Activated naive CD4-positive, alpha-beta T cell (primary cell): ENCODE results near the gene TMEM259.

Source experiments
- DNase-seq, 4 experiments: peaks; one replicate each; lab custom pipeline; 2025; lab: John Stamatoyannopoulos, UW

Gene TMEM259

GRCh38 chr19:1002600-1002999, 18.3 kb downstream of the TMEM259 start:
- no peak for DNase-seq

- DNase-seq = peak; percentile 37 to 69 (median 64)
Measured at GRCh38 chr19:1001538-1002166, 19.3 kb downstream of the TMEM259 start.

- DNase-seq = no peak
Measured at GRCh38 chr19:1000591-1001537, 20.1 kb downstream of the TMEM259 start.

GRCh38 chr19:1000095-1000494, 20.8 kb downstream of the TMEM259 start, which contains the start of gene GRIN3B:
GRIN3B (plus strand) TSS chr19:1000419; CDS start chr19:1000438, 19 bp downstream.
- DNase-seq = peak; percentile 20 to 59 (median 29)

GRCh38 chr19:999379-999719, 21.6 kb downstream of the TMEM259 start:
- DNase-seq = no peak

- no peak for DNase-seq
Measured at GRCh38 chr19:998064-998463, 22.9 kb downstream of the TMEM259 start.

GRCh38 chr19:996051-996838, 24.7 kb downstream of the TMEM259 start:
- peak in 3 of 4 experiments; percentile 35 to 63 (median 49) for DNase-seq

GRCh38 chr19:995051-995827, 25.7 kb downstream of the TMEM259 start:
- DNase-seq = no peak

GRCh38 chr19:994516-994915, 26.4 kb downstream of the TMEM259 start:
- DNase-seq = no peak

GRCh38 chr19:993831-994393, 27.0 kb downstream of the TMEM259 start:
- DNase-seq = no peak

GRCh38 chr19:993361-993830, 27.5 kb downstream of the TMEM259 start:
- DNase-seq = no peak

GRCh38 chr19:992670-993055, 28.3 kb downstream of the TMEM259 start:
- no peak for DNase-seq

- DNase-seq = no peak
Measured at GRCh38 chr19:991932-992669, 28.8 kb downstream of the TMEM259 start.

GRCh38 chr19:991174-991931, 29.6 kb downstream of the TMEM259 start:
- peak in 3 of 4 experiments; percentile 43 to 78 (median 52) for DNase-seq

- DNase-seq = no peak
Measured at GRCh38 chr19:990746-991145, 30.2 kb downstream of the TMEM259 start.

GRCh38 chr19:990119-990571, 30.8 kb downstream of the TMEM259 start:
- no peak for DNase-seq

GRCh38 chr19:989381-990081, 31.4 kb downstream of the TMEM259 start:
- DNase-seq = no peak

GRCh38 chr19:988510-988909, 32.4 kb downstream of the TMEM259 start:
- no peak for DNase-seq

- no peak for DNase-seq
Measured at GRCh38 chr19:988081-988480, 32.8 kb downstream of the TMEM259 start.
